ENCODE measurements around the gene AP1M1.

- TF ChIP-seq POLR2A (IDR thresholded peaks at IDR 0.05) = no peak
- TF ChIP-seq CTCF (IDR thresholded peaks at IDR 0.05) = no peak
Measured at GRCh38 chr19:16153582-16154336, 44.0 kb upstream of the AP1M1 start.
